Type B pancreatic cell (in vitro differentiated cells): ENCODE data around the gene ST8SIA6. TPM values are rescaled to one million over a fixed set of nuclear protein-coding genes. Genes with fewer than 3 reads are reported as not detected.

Experiments
- DNase-seq: peaks from one replicate; pipeline ENCODE4 v3.0.0; 2021; ENCODE audit warnings: mixed read lengths; ENCODE audit not compliant: unreplicated experiment; ENCODE audit errors: extremely low spot score
- H3K27ac Mint-ChIP-seq: 2 replicates; pipeline ENCODE4 v1.8.0; 2021; ENCODE audit warnings: mild to moderate bottlenecking, mixed read lengths
- H3K27me3 Mint-ChIP-seq: 2 replicates; pipeline ENCODE4 v1.8.0; 2021; ENCODE audit warnings: mixed read lengths
- H3K36me3 Mint-ChIP-seq: 2 replicates; pipeline ENCODE4 v1.8.0; 2021; ENCODE audit warnings: mixed read lengths
- H3K4me1 Mint-ChIP-seq: one replicate; pipeline ENCODE4 v1.8.0; 2021; ENCODE audit warnings: mixed read lengths; ENCODE audit not compliant: unreplicated experiment
- H3K4me3 Mint-ChIP-seq: 2 replicates; pipeline ENCODE4 v1.8.0; 2021; ENCODE audit warnings: mild to moderate bottlenecking, mixed read lengths
- H3K9me3 Mint-ChIP-seq: 2 replicates; pipeline ENCODE4 v1.8.0; 2021; ENCODE audit warnings: mixed read lengths
- CTCF ChIP-seq: fragments of 200-600 bp; sonication (generic); conservative IDR thresholded peaks from 2 replicates; pipeline ENCODE4 v1.5.0; 2021; ENCODE audit warnings: antibody characterized with exemption, mild to moderate bottlenecking
- total RNA-seq: library from RNA; stranded (reverse); gene quantifications from 2 replicates; pipeline ENCODE4 v1.2.1, GENCODE V29; 2021; ENCODE audit warnings: low replicate concordance

Gene ST8SIA6
- total RNA-seq, 1 donor from 2014 or later = 1.8 TPM

DNA sequence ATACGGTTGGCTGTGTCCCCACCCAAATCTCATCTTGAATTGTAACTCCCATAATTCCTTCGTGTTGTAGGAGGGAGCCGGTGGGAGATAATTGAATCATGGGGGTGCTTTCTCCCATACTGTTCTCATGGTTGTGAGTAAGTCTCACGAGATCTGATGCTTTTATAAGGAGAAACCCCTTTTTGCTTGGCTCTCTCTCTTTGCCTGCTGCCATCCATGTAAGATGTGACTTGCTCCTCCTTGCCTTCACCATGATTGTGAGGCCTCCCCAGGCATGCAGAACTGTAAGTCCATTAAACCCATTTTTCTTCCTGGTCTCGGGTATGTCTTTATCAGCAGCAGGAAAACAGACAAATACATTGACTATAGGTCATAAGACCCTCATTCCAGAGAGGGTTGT lies 15.9 kb upstream of the ST8SIA6 start:
- peaks cover 5% of the 10 kb centered on the region for H3K9me3 Mint-ChIP-seq
- no peak overlapping the region for H3K27ac Mint-ChIP-seq
- peaks cover 25% of the 10 kb centered on the region for H3K27me3 Mint-ChIP-seq
- no peak for TF ChIP-seq CTCF
- DNase-seq = no peak
- no peak overlapping the region for H3K4me3 Mint-ChIP-seq
- peaks cover 11% of the 10 kb centered on the region for H3K4me1 Mint-ChIP-seq
- H3K36me3 Mint-ChIP-seq = no peaks in the 10 kb centered on the region

GRCh38 chr10:17465328-17466125 lies 11.1 kb upstream of the ST8SIA6 start:
- H3K4me1 Mint-ChIP-seq = no peaks in the 10 kb centered on the region
- H3K9me3 Mint-ChIP-seq = peaks cover 10% of the 10 kb centered on the region
- DNase-seq = no peak
- no peak for TF ChIP-seq CTCF
- no peak overlapping the region for H3K4me3 Mint-ChIP-seq
- H3K27me3 Mint-ChIP-seq = peaks cover 26% of the 10 kb centered on the region
- no peak overlapping the region for H3K27ac Mint-ChIP-seq
- no peaks in the 10 kb centered on the region for H3K36me3 Mint-ChIP-seq

- H3K27ac Mint-ChIP-seq = no peak overlapping the region
- H3K36me3 Mint-ChIP-seq = no peaks in the 10 kb centered on the region
- peaks cover 6% of the 10 kb centered on the region for H3K9me3 Mint-ChIP-seq
- H3K27me3 Mint-ChIP-seq = peaks cover 23% of the 10 kb centered on the region
- no peak for TF ChIP-seq CTCF
- no peak for DNase-seq
- H3K4me3 Mint-ChIP-seq = no peak overlapping the region
- H3K4me1 Mint-ChIP-seq = no peaks in the 10 kb centered on the region
These were observed 10.2 kb upstream of the ST8SIA6 start for GRCh38 chr10:17464545-17464944.

DNA sequence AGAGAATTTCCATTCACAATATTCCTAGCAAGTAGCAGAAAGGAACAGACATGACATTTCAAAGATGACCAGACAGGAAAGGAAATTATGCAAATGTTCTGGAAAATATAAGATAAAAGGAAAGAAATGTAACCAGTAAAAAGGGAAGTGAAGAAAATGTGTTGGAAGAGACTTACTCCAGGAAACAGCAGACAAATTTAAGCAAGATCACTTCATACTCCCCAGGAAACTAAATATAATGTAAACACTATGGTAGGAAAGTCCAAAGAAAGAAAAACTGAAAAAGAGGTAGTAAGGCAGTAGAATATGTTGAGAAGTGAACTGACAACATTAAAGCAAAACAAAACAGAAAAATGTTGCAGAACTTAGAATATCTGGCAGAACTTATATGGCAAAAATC lies 6.4 kb upstream of the ST8SIA6 start:
- Mint-ChIP-seq H3K4me3 (no peak overlapping the region), H3K4me1 (no peaks in the 10 kb centered on the region), H3K36me3 (no peaks in the 10 kb centered on the region), H3K9me3 (peaks cover 6% of the 10 kb centered on the region), H3K27me3 (peaks cover 36% of the 10 kb centered on the region), H3K27ac (no peak overlapping the region)
- DNase-seq = no peak
- TF ChIP-seq CTCF = no peak

GRCh38 chr10:17457083-17457482 lies 2.7 kb upstream of the ST8SIA6 start:
- no peaks in the 10 kb centered on the region for H3K36me3 Mint-ChIP-seq
- no peak overlapping the region for H3K4me3 Mint-ChIP-seq
- DNase-seq = no peak
- H3K9me3 Mint-ChIP-seq = no peaks in the 10 kb centered on the region
- H3K4me1 Mint-ChIP-seq = peaks cover 4% of the 10 kb centered on the region
- peaks cover 46% of the 10 kb centered on the region for H3K27me3 Mint-ChIP-seq
- no peak for TF ChIP-seq CTCF
- H3K27ac Mint-ChIP-seq = no peak overlapping the region
